MM.1S (cell line): ENCODE results near the gene CLEC9A.

Source experiments
- DNase-seq: peaks from one replicate; pipeline ENCODE4 v3.0.0-alpha.2; 2015
- H2AFZ ChIP-seq: fragments of 300-600 bp; sonication (generic); 2 replicates; pipeline ENCODE4 v1.6.0; 2016; ENCODE audit warnings: antibody characterized with exemption, low read length
- H3F3A ChIP-seq: fragments of 300-600 bp; sonication (generic); 2 replicates; pipeline ENCODE4 v1.6.1; 2016; ENCODE audit warnings: mild to moderate bottlenecking, antibody characterized with exemption, low read length, moderate library complexity, mixed read lengths; ENCODE audit not compliant: insufficient read depth
- H3K27ac ChIP-seq: fragments of 300-600 bp; sonication (generic); 2 replicates; pipeline ENCODE4 v1.5.1; 2016; ENCODE audit warnings: mild to moderate bottlenecking, low read length
- H3K27me3 ChIP-seq: fragments of 300-600 bp; sonication (generic); replicated peaks from 2 replicates; pipeline ENCODE4 v1.6.0; 2016; ENCODE audit warnings: low read length; ENCODE audit not compliant: insufficient read depth
- H3K36me3 ChIP-seq: fragments of 300-600 bp; sonication (generic); replicated peaks from 2 replicates; pipeline ENCODE4 v1.6.1; 2016; ENCODE audit warnings: mild to moderate bottlenecking, low read length, mixed read lengths; ENCODE audit not compliant: insufficient read depth
- H3K4me1 ChIP-seq: fragments of 300-600 bp; sonication (generic); 2 replicates; pipeline ENCODE4 v1.6.1; 2016; ENCODE audit warnings: low read length, mixed read lengths
- H3K4me2 ChIP-seq: fragments of 300-600 bp; sonication (generic); 2 replicates; pipeline ENCODE4 v1.6.0; 2016; ENCODE audit warnings: low read depth, low read length
- H3K4me3 ChIP-seq: fragments of 300-600 bp; sonication (generic); 2 replicates; pipeline ENCODE4 v1.5.1; 2016; ENCODE audit warnings: low read length, mixed read lengths
- H3K79me2 ChIP-seq: fragments of 300-600 bp; sonication (generic); 2 replicates; pipeline ENCODE4 v1.6.1; 2016; ENCODE audit warnings: mixed run types, low read length, mixed read lengths
- H3K9ac ChIP-seq: fragments of 300-600 bp; sonication (generic); 2 replicates; pipeline ENCODE4 v1.6.1; 2016; ENCODE audit warnings: low read length, mixed read lengths
- H3K9me2 ChIP-seq: fragments of 300-600 bp; sonication (generic); replicated peaks from 2 replicates; pipeline ENCODE4 v1.6.1; 2016; ENCODE audit warnings: mild to moderate bottlenecking, low read length, mixed read lengths; ENCODE audit not compliant: insufficient read depth
- H3K9me3 ChIP-seq: fragments of 300-600 bp; sonication (generic); replicated peaks from 2 replicates; pipeline ENCODE4 v1.6.1; 2016; ENCODE audit warnings: mild to moderate bottlenecking, low read length, mixed read lengths; ENCODE audit not compliant: insufficient read depth
- H4K20me1 ChIP-seq: fragments of 300-600 bp; sonication (generic); 2 replicates; pipeline ENCODE4 v1.6.1; 2016; ENCODE audit warnings: mild to moderate bottlenecking, low read length, moderate library complexity, mixed read lengths; ENCODE audit not compliant: insufficient read depth
- CTCF ChIP-seq: fragments of 300-600 bp; sonication (generic); IDR thresholded peaks from 2 replicates; pipeline ENCODE4 v1.5.1; 2016; ENCODE audit warnings: antibody characterized with exemption, low read length, mixed read lengths
- EZH2 ChIP-seq: fragments of 300-600 bp; sonication (generic); optimal IDR thresholded peaks from 2 replicates; pipeline ENCODE3; 2017; ENCODE audit warnings: low read depth, mild to moderate bottlenecking, antibody characterized with exemption, low read length, mixed read lengths
- EZH2phosphoT487 ChIP-seq: fragments of 300-600 bp; sonication (generic); IDR thresholded peaks from 2 replicates; pipeline ENCODE4 v1.6.1; 2018; ENCODE audit warnings: antibody characterized with exemption, low read length

CLEC9A gene

GRCh38 chr12:10067264-10067663 lies 36.8 kb downstream of the CLEC9A start:
- Histone ChIP-seq H3K27ac (no peak overlapping the region), H3K9me3 (no peaks in the 10 kb centered on the region), H2AFZ (no peak overlapping the region), H3K4me2 (no peak overlapping the region), H3K9me2 (no peaks in the 10 kb centered on the region), H3K27me3 (no peaks in the 10 kb centered on the region), H4K20me1 (no peaks in the 10 kb centered on the region), H3F3A (peaks cover 13% of the 10 kb centered on the region), H3K36me3 (no peaks in the 10 kb centered on the region), H3K79me2 (no peaks in the 10 kb centered on the region), H3K4me3 (no peak overlapping the region), H3K9ac (no peak overlapping the region), H3K4me1 (peaks cover 54% of the 10 kb centered on the region)
- DNase-seq: no peak
- TF ChIP-seq EZH2: no peak
- TF ChIP-seq CTCF: no peak
- TF ChIP-seq EZH2phosphoT487: no peak

GRCh38 chr12:10067942-10068341 lies 37.5 kb downstream of the CLEC9A start:
- Histone ChIP-seq H3K9me3 (no peaks in the 10 kb centered on the region), H3F3A (peaks cover 10% of the 10 kb centered on the region), H3K4me3 (no peak overlapping the region), H3K27me3 (no peaks in the 10 kb centered on the region), H3K36me3 (no peaks in the 10 kb centered on the region), H4K20me1 (no peaks in the 10 kb centered on the region), H3K9ac (no peak overlapping the region), H3K27ac (no peak overlapping the region), H3K9me2 (no peaks in the 10 kb centered on the region), H3K79me2 (no peaks in the 10 kb centered on the region), H3K4me1 (peaks cover 51% of the 10 kb centered on the region), H2AFZ (no peak overlapping the region), H3K4me2 (no peak overlapping the region)
- TF ChIP-seq CTCF (no peak), EZH2phosphoT487 (no peak), EZH2 (no peak)
- no peak for DNase-seq

- TF ChIP-seq CTCF (no peak), EZH2phosphoT487 (no peak)
- DNase-seq: no peak
- H3K4me3 ChIP-seq: no peak overlapping the region
Measured at GRCh38 chr12:10068644-10069043, 38.2 kb downstream of the CLEC9A start.

More at GRCh38 chr12:10068644-10069043, 38.2 kb downstream of the CLEC9A start:
- no peaks in the 10 kb centered on the region for H3K9me3 ChIP-seq
- H3K9ac ChIP-seq: no peak overlapping the region
- peaks cover 51% of the 10 kb centered on the region for H3K4me1 ChIP-seq
- H3F3A ChIP-seq: peaks cover 10% of the 10 kb centered on the region
- H2AFZ ChIP-seq: no peak overlapping the region
- no peaks in the 10 kb centered on the region for H4K20me1 ChIP-seq
- no peak overlapping the region for H3K27ac ChIP-seq
- H3K79me2 ChIP-seq: no peaks in the 10 kb centered on the region
- no peak overlapping the region for H3K4me2 ChIP-seq
- H3K27me3 ChIP-seq: no peaks in the 10 kb centered on the region
- no peaks in the 10 kb centered on the region for H3K36me3 ChIP-seq
- H3K9me2 ChIP-seq: no peaks in the 10 kb centered on the region
